ENCODE measurements around the gene GNG14. TPM values are rescaled to one million over a fixed set of nuclear protein-coding genes. Genes with fewer than 3 reads are reported as not detected.
A peak's percentile ranks its signal among the peaks of the same experiment; 100 is the strongest.
"Not testable (repeated sequence)": the region's sequence is repeated elsewhere in the genome, so short reads cannot be mapped to it uniquely, and the experiment has no call there.

Gene GNG14
- total RNA-seq, 1 donor from 2014 or later = not detected

DNA sequence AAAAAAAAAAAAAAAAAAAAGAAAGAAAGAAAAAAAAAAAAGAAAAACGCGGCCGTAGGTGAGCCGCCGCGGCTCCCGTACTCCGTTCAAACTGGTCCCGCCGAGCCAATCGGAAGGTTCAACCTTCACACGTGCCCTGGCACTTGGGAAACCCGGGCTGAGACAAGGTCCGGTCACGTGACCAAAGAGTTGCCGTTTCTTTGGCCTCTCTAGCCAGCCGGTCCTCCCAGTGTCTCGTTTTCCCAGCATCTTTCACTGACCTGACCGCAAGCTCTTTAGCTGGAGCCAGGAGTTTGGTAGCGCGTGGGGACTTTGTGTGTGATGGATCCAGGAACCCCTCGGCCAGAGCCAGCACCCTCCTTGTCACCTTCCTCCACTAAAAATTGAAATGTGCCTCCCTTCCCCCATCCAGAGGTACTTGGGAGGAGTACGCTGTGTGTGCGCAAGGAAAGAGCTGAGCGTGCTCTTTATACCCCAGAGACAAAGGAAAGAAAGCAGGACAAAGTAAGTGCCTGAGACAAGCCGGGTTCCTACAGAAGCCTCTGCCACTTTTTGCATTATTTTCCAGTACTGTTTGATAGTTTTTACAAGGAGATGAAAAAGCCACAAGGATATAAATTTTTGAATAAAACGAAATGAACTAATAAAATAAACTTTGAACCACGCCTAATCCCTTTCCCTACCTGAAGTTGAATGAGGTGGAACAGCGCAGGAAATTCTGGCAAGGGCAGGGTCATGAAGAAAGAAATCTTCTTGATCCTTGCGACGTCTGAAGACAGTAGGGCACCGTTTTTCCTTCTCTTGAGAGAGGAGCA, 35.0 kb downstream of the GNG14 start:
- TF ChIP-seq, protein P1, sequence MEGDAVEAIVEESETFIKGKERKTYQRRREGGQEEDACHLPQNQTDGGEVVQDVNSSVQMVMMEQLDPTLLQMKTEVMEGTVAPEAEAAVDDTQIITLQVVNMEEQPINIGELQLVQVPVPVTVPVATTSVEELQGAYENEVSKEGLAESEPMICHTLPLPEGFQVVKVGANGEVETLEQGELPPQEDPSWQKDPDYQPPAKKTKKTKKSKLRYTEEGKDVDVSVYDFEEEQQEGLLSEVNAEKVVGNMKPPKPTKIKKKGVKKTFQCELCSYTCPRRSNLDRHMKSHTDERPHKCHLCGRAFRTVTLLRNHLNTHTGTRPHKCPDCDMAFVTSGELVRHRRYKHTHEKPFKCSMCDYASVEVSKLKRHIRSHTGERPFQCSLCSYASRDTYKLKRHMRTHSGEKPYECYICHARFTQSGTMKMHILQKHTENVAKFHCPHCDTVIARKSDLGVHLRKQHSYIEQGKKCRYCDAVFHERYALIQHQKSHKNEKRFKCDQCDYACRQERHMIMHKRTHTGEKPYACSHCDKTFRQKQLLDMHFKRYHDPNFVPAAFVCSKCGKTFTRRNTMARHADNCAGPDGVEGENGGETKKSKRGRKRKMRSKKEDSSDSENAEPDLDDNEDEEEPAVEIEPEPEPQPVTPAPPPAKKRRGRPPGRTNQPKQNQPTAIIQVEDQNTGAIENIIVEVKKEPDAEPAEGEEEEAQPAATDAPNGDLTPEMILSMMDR (IDR thresholded peaks at IDR 0.05; ENCODE audit: partially characterized antibody, unreplicated experiment) = no peak
- Mint-ChIP-seq H3K27ac (ENCODE audit: unreplicated experiment) (peak overlapping the region; percentile 98), H3K4me1 (ENCODE audit: low read depth, unreplicated experiment) (peaks cover 6% of the 10 kb centered on the region), H3K27me3 (ENCODE audit: unreplicated experiment) (peaks cover 16% of the 10 kb centered on the region), H3K36me3 (ENCODE audit: unreplicated experiment) (no peaks in the 10 kb centered on the region), H3K4me3 (ENCODE audit: unreplicated experiment) (peak overlapping the region; percentile 98), H3K9me3 (ENCODE audit: unreplicated experiment) (peaks cover 26% of the 10 kb centered on the region)
- DNase-seq = peak; percentile 92

DNA sequence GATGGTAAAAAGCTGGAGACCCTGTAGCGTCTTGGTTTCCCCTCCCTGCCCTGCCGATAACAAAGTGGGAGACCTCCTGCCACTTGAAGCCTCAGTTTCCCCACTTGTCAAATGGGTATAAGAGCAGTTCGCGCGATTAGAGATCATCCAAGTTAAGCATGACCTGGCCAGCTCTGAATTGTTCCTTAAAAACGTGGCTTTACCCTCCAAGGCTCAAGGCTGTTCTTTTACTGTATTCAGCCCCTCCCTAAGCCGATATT, 35.5 kb downstream of the GNG14 start:
- H3K27me3 Mint-ChIP-seq (ENCODE audit: unreplicated experiment) = peaks cover 16% of the 10 kb centered on the region
- no peaks in the 10 kb centered on the region for H3K36me3 Mint-ChIP-seq (ENCODE audit: unreplicated experiment)
- TF ChIP-seq, protein P1 (IDR thresholded peaks at IDR 0.05; ENCODE audit: partially characterized antibody, unreplicated experiment) = no peak
- H3K4me1 Mint-ChIP-seq (ENCODE audit: low read depth, unreplicated experiment) = peaks cover 6% of the 10 kb centered on the region
- peaks cover 26% of the 10 kb centered on the region for H3K9me3 Mint-ChIP-seq (ENCODE audit: unreplicated experiment)
- no peak for DNase-seq
- H3K4me3 Mint-ChIP-seq (ENCODE audit: unreplicated experiment) = peak overlapping the region; percentile 98
- peak overlapping the region; percentile 98 for H3K27ac Mint-ChIP-seq (ENCODE audit: unreplicated experiment)

DNA sequence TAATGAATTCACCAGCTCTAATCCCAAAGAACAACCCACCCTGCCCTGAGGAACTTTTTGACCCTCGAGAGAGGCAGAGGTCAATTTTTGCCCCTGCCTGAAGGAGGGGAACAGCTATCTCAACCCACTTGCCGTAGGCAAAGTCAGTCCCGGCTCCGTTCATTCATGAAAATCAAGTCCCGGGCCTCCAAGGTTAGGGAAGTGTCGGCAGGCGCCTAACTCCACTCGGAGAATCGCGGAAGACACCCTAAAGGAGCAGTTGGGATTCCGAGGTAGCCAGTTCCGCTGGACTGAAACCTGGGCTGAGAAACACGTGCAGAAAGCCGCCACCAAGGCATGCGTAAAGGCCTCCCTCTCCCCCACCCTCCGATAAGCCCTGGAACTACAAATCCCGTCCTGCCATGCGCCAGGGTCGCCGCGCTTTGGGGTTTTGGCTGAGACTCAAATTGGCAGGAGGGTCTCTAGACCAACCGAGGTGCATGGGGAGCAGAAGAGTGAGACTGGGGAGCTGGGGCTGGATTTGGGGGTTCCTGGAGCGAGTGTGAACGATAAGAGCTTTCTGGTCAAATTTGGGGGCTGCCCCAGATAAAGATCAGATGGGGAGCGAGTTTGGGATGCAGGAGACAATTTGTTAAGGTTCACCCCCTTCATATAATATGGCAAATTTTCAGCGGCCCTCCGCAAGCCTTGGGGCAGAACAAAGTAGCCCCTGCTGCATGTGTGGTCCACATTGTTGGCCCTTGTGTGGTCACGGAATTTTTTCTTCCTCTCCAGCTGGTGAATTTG, 36.0 kb downstream of the GNG14 start, which contains the start of gene TNPO2:
Gene TNPO2 (minus strand): TSS at position 292 of the 786 bp plus-strand sequence. CDS start 2,955 bp downstream, outside the sequence.
- Mint-ChIP-seq H3K27me3 (ENCODE audit: unreplicated experiment) (peaks cover 16% of the 10 kb centered on the region), H3K27ac (ENCODE audit: unreplicated experiment) (peak within 1 kb of the TSS; percentile 98), H3K9me3 (ENCODE audit: unreplicated experiment) (peaks cover 23% of the 10 kb centered on the region), H3K36me3 (ENCODE audit: unreplicated experiment) (no peaks in the 10 kb centered on the region), H3K4me1 (ENCODE audit: low read depth, unreplicated experiment) (peaks cover 6% of the 10 kb centered on the region), H3K4me3 (ENCODE audit: unreplicated experiment) (peak within 1 kb of the TSS; percentile 98)
- TF ChIP-seq, protein P1 (IDR thresholded peaks at IDR 0.05; ENCODE audit: partially characterized antibody, unreplicated experiment) = no peak
- DNase-seq = peak; percentile 85

DNA sequence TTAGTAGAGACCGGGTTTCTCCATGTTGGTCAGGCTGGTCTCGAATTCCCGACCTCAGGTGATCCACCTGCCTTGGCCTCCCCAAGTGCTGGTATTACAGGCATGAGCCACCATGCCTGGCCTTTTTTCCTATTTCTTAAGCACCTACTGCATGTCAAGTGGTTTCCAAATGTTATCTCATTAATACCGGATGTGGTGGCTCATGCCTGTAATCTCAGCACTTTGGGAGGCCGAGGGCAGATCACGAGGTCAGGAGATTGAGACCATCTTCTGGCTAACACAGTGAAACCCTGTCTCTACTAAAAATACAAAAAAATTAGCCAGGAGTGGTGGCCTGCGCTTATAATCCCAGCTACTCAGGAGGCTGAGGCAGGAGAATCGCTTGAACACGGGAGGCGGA, 37.8 kb downstream of the GNG14 start:
- Mint-ChIP-seq H3K4me1 (ENCODE audit: low read depth, unreplicated experiment) (peaks cover 11% of the 10 kb centered on the region), H3K27me3 (ENCODE audit: unreplicated experiment) (peaks cover 18% of the 10 kb centered on the region), H3K9me3 (ENCODE audit: unreplicated experiment) (peaks cover 24% of the 10 kb centered on the region)
- not testable (repeated sequence) for H3K4me3 Mint-ChIP-seq (ENCODE audit: unreplicated experiment); H3K27ac Mint-ChIP-seq (ENCODE audit: unreplicated experiment); H3K36me3 Mint-ChIP-seq (ENCODE audit: unreplicated experiment); DNase-seq

DNA sequence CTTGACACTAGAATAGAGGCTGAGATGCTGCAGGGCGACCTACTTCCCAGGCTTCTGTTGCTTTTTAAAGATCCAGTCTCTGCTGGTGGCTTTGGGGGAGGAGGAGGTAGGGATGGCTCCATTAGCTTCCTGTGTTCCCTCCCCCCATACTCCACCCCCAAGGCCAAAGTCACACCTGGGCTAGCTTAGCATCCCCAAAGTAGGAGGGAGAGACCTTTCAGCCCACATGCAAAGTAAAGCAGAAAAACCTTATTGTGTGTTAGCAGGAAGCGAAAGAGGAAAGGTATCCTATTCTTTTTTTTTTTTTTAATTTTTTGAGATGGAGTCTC, 39.2 kb downstream of the GNG14 start:
- TF ChIP-seq, protein P1 (IDR thresholded peaks at IDR 0.05; ENCODE audit: partially characterized antibody, unreplicated experiment) = no peak
- H3K27ac Mint-ChIP-seq (ENCODE audit: unreplicated experiment) = no peak overlapping the region
- H3K4me3 Mint-ChIP-seq (ENCODE audit: unreplicated experiment) = no peak overlapping the region
- H3K27me3 Mint-ChIP-seq (ENCODE audit: unreplicated experiment) = peaks cover 14% of the 10 kb centered on the region
- no peaks in the 10 kb centered on the region for H3K36me3 Mint-ChIP-seq (ENCODE audit: unreplicated experiment)
- H3K9me3 Mint-ChIP-seq (ENCODE audit: unreplicated experiment) = peaks cover 15% of the 10 kb centered on the region
- peaks cover 11% of the 10 kb centered on the region for H3K4me1 Mint-ChIP-seq (ENCODE audit: low read depth, unreplicated experiment)
- no peak for DNase-seq
